WTC11 (cell line): ENCODE results near the gene PGBD5. TPM values are rescaled to one million over a fixed set of nuclear protein-coding genes. Genes with fewer than 3 reads are reported as not detected.
"Not testable (repeated sequence)": the region's sequence is repeated elsewhere in the genome, so short reads cannot be mapped to it uniquely, and the experiment has no call there.

Experiments
- ATAC-seq: fragments of 200-7000 bp; cut with Tn5 transposase; 2 replicates; pipeline ENCODE4 v1.10.0; 2021; ENCODE audit warnings: mild to moderate bottlenecking, moderate library complexity
- CTCF ChIA-PET: fragments of 300-600 bp; sonication (Branson Sonifier 250); formaldehyde crosslinking; loops from one replicate; lab custom pipeline; 2021; ENCODE audit warnings: antibody characterized with exemption; lab: Charles Lee
- POLR2A ChIA-PET: fragments of 350-600 bp; sonication (Branson Sonifier 250); formaldehyde crosslinking; loops from one replicate; lab custom pipeline; 2021; ENCODE audit warnings: antibody characterized with exemption; lab: Charles Lee
- DNase-seq: peaks from one replicate; pipeline ENCODE4 v3.0.0; 2021; ENCODE audit warnings: low spot score
- H3K27ac Mint-ChIP-seq: 2 replicates; pipeline ENCODE4 v1.8.0; 2021; ENCODE audit warnings: mixed read lengths
- H3K27me3 Mint-ChIP-seq: 2 replicates; pipeline ENCODE4 v1.8.0; 2021; ENCODE audit warnings: low read depth, mild to moderate bottlenecking, moderate library complexity, mixed read lengths
- H3K36me3 Mint-ChIP-seq: 2 replicates; pipeline ENCODE4 v1.8.0; 2021; ENCODE audit warnings: mixed read lengths
- H3K4me1 Mint-ChIP-seq: 2 replicates; pipeline ENCODE4 v1.8.0; 2022; ENCODE audit warnings: mixed read lengths
- H3K4me3 Mint-ChIP-seq: 2 replicates; pipeline ENCODE4 v1.8.0; 2021; ENCODE audit warnings: mild to moderate bottlenecking, moderate library complexity, mixed read lengths
- H3K9me3 Mint-ChIP-seq: 2 replicates; pipeline ENCODE4 v1.8.0; 2021; ENCODE audit warnings: mixed read lengths
- AR ChIP-seq: fragments of 250-450 bp; sonication (Bioruptor Pico); IDR thresholded peaks from 2 replicates; pipeline ENCODE4 v1.9.0; 2021; ENCODE audit warnings: mild to moderate bottlenecking
- ATF2 ChIP-seq: sonication (generic); formaldehyde crosslinking; IDR thresholded peaks from 2 replicates; pipeline ENCODE4 v1.8.1; 2022; ENCODE audit warnings: low read depth, missing genetic modification reagents, borderline replicate concordance
- E2F1 ChIP-seq: sonication (generic); formaldehyde crosslinking; IDR thresholded peaks from 2 replicates; pipeline ENCODE4 v1.8.0; 2022; ENCODE audit warnings: mild to moderate bottlenecking, missing genetic modification reagents
- E2F4 ChIP-seq: sonication (generic); formaldehyde crosslinking; IDR thresholded peaks from 2 replicates; pipeline ENCODE4 v1.8.1; 2022; ENCODE audit warnings: low read depth, mild to moderate bottlenecking, moderate library complexity, missing genetic modification reagents, borderline replicate concordance
- FOXK1 ChIP-seq: sonication (generic); formaldehyde crosslinking; IDR thresholded peaks from 2 replicates; pipeline ENCODE4 v1.8.0; 2022; ENCODE audit warnings: mild to moderate bottlenecking, moderate library complexity, missing genetic modification reagents
- FOXP4 ChIP-seq: sonication (generic); formaldehyde crosslinking; IDR thresholded peaks from 2 replicates; pipeline ENCODE4 v1.8.0; 2022; ENCODE audit warnings: mild to moderate bottlenecking, missing genetic modification reagents
- GRHL2 ChIP-seq: fragments of 250-450 bp; sonication (Bioruptor Pico); IDR thresholded peaks from 2 replicates; pipeline ENCODE4 v1.8.0; 2022; ENCODE audit warnings: mild to moderate bottlenecking, moderate library complexity; ENCODE audit not compliant: insufficient replicate concordance, severe bottlenecking
- IRF2 ChIP-seq: sonication (generic); formaldehyde crosslinking; IDR thresholded peaks from 2 replicates; pipeline ENCODE4 v1.8.0; 2022; ENCODE audit warnings: low read depth, missing genetic modification reagents, borderline replicate concordance
- KAT7 ChIP-seq: sonication (generic); formaldehyde crosslinking; IDR thresholded peaks from 2 replicates; pipeline ENCODE4 v1.8.1; 2023; ENCODE audit warnings: missing genetic modification reagents, mild to moderate bottlenecking, borderline replicate concordance
- MXD4 ChIP-seq: fragments of 250-450 bp; sonication (Bioruptor Pico); IDR thresholded peaks from 2 replicates; pipeline ENCODE4 v1.8.0; 2021; ENCODE audit warnings: mild to moderate bottlenecking, moderate library complexity, borderline replicate concordance
- NFATC4 ChIP-seq: fragments of 250-450 bp; sonication (Bioruptor Pico); IDR thresholded peaks from 2 replicates; pipeline ENCODE4 v1.9.0; 2021; ENCODE audit warnings: mild to moderate bottlenecking
- NR2C2 ChIP-seq: sonication (generic); formaldehyde crosslinking; IDR thresholded peaks from 2 replicates; pipeline ENCODE4 v1.8.0; 2022; ENCODE audit warnings: mild to moderate bottlenecking, missing genetic modification reagents
- PREB ChIP-seq: sonication (generic); formaldehyde crosslinking; IDR thresholded peaks from 2 replicates; pipeline ENCODE4 v1.8.1; 2022; ENCODE audit warnings: mild to moderate bottlenecking, missing genetic modification reagents, moderate library complexity, borderline replicate concordance
- SMAD3 ChIP-seq: sonication (generic); formaldehyde crosslinking; IDR thresholded peaks from 2 replicates; pipeline ENCODE4 v1.8.0; 2022; ENCODE audit warnings: missing genetic modification reagents, mild to moderate bottlenecking, borderline replicate concordance
- SOX15 ChIP-seq: fragments of 250-450 bp; sonication (Bioruptor Pico); IDR thresholded peaks from 2 replicates; pipeline ENCODE4 v1.9.0; 2021; ENCODE audit warnings: mild to moderate bottlenecking
- TCF7 ChIP-seq: sonication (generic); formaldehyde crosslinking; IDR thresholded peaks from 2 replicates; pipeline ENCODE4 v1.8.0; 2022; ENCODE audit warnings: mild to moderate bottlenecking, low read depth, missing genetic modification reagents, moderate library complexity
- USF1 ChIP-seq: sonication (generic); formaldehyde crosslinking; IDR thresholded peaks from 2 replicates; pipeline ENCODE4 v1.8.0; 2022; ENCODE audit warnings: mild to moderate bottlenecking, missing genetic modification reagents
- ZBTB21 ChIP-seq: sonication (generic); formaldehyde crosslinking; IDR thresholded peaks from 2 replicates; pipeline ENCODE4 v1.8.1; 2023; ENCODE audit warnings: mild to moderate bottlenecking, missing genetic modification reagents, borderline replicate concordance
- ZNF219 ChIP-seq: sonication (generic); formaldehyde crosslinking; IDR thresholded peaks from 2 replicates; pipeline ENCODE4 v1.8.0; 2023; ENCODE audit warnings: missing genetic modification reagents, mild to moderate bottlenecking, borderline replicate concordance
- ZNF263 ChIP-seq: sonication (generic); formaldehyde crosslinking; IDR thresholded peaks from 2 replicates; pipeline ENCODE4 v1.8.1; 2022; ENCODE audit warnings: low read depth, mild to moderate bottlenecking, moderate library complexity, missing genetic modification reagents
- total RNA-seq: library from RNA; stranded (reverse); gene quantifications from 3 replicates; pipeline ENCODE4 v1.2.3, GENCODE V29; 2021

The PGBD5 gene
- total RNA-seq, 1 experiment from 2014 or later: 23.8 TPM

- H3K4me3 Mint-ChIP-seq: no peak overlapping the region
- no peak overlapping the region for H3K27ac Mint-ChIP-seq
- TF ChIP-seq GRHL2 (CRISPR knock-in tag) (no peak), ATF2 (CRISPR knock-in tag) (no peak), E2F1 (no peak), SMAD3 (CRISPR knock-in tag) (no peak), E2F4 (CRISPR knock-in tag) (no peak), NR2C2 (CRISPR knock-in tag) (no peak), IRF2 (CRISPR knock-in tag) (no peak), FOXP4 (CRISPR knock-in tag) (no peak), PREB (no peak), ZNF219 (no peak), NFATC4 (CRISPR knock-in tag) (no peak), ZBTB21 (CRISPR knock-in tag) (no peak), TCF7 (no peak), ZNF263 (CRISPR knock-in tag) (no peak), MXD4 (CRISPR knock-in tag) (no peak), USF1 (CRISPR knock-in tag) (no peak), AR (no peak), KAT7 (CRISPR knock-in tag) (no peak), FOXK1 (CRISPR knock-in tag) (no peak), SOX15 (no peak)
- H3K4me1 Mint-ChIP-seq: peaks cover 60% of the 10 kb centered on the region
- ATAC-seq: no peak
- H3K36me3 Mint-ChIP-seq: peaks cover 25% of the 10 kb centered on the region
- H3K27me3 Mint-ChIP-seq: peaks cover 17% of the 10 kb centered on the region
- H3K9me3 Mint-ChIP-seq: peaks cover 8% of the 10 kb centered on the region
- ChIA-PET POLR2A (no interaction called here), CTCF (interaction anchor here (0.6 to 2.4 kb wide), 4 partner anchors 17 to 1963 kb away, joined by 3 to 10 read pairs (median 4); no protein-coding TSS in a partner anchor)
- no peak for DNase-seq
Observed at GRCh38 chr1:230421481-230421880, 4.7 kb downstream of the PGBD5 start.

- H3K27ac Mint-ChIP-seq, CTCF ChIA-PET, POLR2A ChIA-PET, DNase-seq, H3K9me3 Mint-ChIP-seq, ATAC-seq, H3K4me3 Mint-ChIP-seq: not testable (repeated sequence)
- peaks cover 62% of the 10 kb centered on the region for H3K4me1 Mint-ChIP-seq
- H3K36me3 Mint-ChIP-seq: peaks cover 25% of the 10 kb centered on the region
- H3K27me3 Mint-ChIP-seq: peaks cover 17% of the 10 kb centered on the region
Observed at GRCh38 chr1:230420372-230420771, 5.8 kb downstream of the PGBD5 start.
